ENCODE results near the gene DNAL1.

- TF ChIP-seq, protein P1, sequence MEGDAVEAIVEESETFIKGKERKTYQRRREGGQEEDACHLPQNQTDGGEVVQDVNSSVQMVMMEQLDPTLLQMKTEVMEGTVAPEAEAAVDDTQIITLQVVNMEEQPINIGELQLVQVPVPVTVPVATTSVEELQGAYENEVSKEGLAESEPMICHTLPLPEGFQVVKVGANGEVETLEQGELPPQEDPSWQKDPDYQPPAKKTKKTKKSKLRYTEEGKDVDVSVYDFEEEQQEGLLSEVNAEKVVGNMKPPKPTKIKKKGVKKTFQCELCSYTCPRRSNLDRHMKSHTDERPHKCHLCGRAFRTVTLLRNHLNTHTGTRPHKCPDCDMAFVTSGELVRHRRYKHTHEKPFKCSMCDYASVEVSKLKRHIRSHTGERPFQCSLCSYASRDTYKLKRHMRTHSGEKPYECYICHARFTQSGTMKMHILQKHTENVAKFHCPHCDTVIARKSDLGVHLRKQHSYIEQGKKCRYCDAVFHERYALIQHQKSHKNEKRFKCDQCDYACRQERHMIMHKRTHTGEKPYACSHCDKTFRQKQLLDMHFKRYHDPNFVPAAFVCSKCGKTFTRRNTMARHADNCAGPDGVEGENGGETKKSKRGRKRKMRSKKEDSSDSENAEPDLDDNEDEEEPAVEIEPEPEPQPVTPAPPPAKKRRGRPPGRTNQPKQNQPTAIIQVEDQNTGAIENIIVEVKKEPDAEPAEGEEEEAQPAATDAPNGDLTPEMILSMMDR (IDR thresholded peaks at IDR 0.05), result no peak
- no peak for TF ChIP-seq POLR2AphosphoS5 (IDR thresholded peaks at IDR 0.05)
- TF ChIP-seq POLR2A (IDR thresholded peaks at IDR 0.05), result no peak
These were observed 31.3 kb upstream of the DNAL1 start for GRCh38 chr14:73613419-73613963.

Measured in prostate gland (tissue), 2 donors.